ENCODE results near the gene USP46.

DNA sequence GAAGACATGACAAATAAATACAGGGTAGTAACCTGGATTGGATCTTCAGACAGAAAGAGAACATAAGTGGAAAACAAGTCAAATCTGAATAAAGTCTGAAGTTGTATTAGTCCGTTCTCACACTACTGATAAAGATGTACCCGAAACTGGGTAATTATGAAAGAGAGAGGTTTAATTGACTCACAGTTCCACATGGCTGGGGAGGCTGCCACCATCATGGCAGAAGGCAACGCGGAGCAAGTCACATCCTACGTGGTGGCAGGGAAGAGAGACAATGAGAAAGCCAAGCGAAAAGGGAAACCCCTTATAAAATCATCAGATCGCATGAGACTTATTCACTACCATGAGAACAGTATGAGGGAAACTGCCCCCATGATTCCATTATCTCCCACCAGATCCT is 82.8 kb downstream of the USP46 start:
- TF ChIP-seq, protein P1, sequence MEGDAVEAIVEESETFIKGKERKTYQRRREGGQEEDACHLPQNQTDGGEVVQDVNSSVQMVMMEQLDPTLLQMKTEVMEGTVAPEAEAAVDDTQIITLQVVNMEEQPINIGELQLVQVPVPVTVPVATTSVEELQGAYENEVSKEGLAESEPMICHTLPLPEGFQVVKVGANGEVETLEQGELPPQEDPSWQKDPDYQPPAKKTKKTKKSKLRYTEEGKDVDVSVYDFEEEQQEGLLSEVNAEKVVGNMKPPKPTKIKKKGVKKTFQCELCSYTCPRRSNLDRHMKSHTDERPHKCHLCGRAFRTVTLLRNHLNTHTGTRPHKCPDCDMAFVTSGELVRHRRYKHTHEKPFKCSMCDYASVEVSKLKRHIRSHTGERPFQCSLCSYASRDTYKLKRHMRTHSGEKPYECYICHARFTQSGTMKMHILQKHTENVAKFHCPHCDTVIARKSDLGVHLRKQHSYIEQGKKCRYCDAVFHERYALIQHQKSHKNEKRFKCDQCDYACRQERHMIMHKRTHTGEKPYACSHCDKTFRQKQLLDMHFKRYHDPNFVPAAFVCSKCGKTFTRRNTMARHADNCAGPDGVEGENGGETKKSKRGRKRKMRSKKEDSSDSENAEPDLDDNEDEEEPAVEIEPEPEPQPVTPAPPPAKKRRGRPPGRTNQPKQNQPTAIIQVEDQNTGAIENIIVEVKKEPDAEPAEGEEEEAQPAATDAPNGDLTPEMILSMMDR (IDR thresholded peaks at IDR 0.05; ENCODE audit: insufficient read depth, low read depth, low read length), result no peak
- TF ChIP-seq EZH2 (IDR thresholded peaks at IDR 0.05; ENCODE audit: insufficient read depth, low read length), result no peak

All from astrocyte (in vitro differentiated cells and primary cell).